Stimulated activated CD8-positive, alpha-beta memory T cell treated with anti-CD3 and anti-CD28 coated beads, Interleukin-2, amount 100 ng/mL, for 1 hour (primary cell): ENCODE results near the gene CREB3L1.

ENCODE experiments used
- DNase-seq, 2 donors: peaks; one replicate each; pipeline ENCODE4 v3.0.0-alpha.2; 2020; ENCODE audit warnings: low read depth in 2 of 2

The CREB3L1 gene

DNA sequence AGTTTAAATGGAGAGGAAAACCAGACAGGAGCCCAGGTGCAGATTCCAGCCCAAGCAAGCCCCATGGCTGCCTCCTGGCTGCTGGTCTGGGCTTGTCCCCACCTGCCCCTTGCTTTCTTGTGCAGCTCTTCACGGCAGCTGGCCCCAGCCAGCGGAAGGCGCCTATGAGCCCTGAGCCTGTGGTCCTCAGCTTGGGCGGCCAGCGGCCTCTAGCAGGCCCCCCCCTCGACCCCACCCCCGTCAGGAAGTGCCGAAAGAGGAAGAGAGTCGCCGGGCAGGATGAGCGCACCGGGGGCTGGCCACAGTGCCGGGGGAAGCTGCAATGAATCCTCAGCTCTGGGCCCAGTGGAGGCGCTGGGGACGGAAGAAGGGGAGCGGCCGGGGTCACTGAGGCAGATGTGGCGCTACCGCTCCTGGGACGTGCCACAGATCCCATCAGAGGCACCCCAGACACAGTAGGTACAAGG, 67.7 kb downstream of the CREB3L1 start:
- no peak for DNase-seq

DNA sequence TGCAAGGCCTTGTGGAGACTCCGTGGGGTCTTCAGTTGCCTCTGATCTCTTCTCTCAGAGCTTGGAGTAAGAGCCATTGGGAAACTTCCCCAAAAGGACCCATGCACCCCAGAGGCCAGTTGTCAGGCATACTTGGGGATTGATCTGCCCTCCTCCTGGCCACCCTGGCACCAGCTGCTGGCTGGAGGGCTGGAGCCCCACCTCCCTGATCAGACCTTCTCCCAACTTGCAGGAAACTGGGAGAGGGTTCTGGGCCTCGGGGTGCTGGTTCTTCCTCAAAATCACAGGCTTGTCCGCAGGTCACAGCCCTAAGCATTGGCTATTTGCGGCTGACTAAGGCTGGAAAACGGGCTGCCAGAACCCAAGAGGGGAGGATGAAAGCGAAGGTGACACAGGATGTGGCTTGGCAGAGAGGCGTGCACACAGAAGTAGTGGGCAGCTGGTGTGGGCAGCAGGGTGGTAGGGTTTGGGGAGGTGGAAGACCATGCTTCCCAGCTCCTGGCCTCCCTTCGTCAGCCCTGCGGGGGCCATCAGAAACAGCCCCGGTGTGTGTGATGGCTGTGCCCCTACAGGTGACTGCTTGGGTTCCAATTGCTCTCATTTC, 68.5 kb downstream of the CREB3L1 start:
- no peak for DNase-seq

DNA sequence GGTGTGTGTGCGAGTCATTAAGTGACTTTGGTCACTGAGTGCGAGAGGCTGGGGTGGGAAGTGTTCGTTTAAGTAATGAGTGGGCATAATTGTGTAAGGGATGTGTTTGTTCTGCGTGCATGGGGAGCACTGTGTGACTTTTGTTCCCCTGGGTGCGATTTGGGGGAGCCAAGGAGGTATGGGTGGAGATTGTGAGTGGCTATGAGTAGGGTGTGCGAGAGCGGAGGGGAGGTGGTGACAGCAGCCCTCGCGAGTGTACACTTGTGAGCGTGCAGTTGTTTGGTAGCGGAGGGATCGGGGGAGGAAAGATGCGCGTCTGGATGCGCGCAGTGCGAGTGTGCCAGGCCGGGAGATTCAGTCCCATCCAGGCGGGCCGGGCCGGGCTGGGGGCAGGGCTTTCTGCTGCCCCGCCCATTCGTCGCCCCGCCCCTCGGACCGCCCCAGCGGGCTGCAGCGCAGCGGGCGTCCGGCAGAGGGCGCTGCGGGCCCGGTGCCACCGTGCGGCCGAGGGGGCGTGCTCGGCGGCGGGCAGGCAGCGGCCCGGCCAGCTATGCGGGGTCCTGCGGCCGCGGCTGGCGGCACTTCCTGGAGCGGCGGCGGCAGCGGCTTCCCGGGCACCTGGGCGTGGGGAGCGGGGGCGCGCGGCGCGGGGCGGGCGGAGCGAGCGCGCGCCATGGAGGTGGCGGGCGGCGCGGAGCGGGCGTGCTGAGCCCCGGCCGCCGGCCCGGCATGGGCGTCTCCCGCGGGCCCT, 69.6 kb downstream of the CREB3L1 start, which contains the start of gene DGKZ:
TSS of gene DGKZ (plus strand) at position 578 of the 751 bp plus-strand sequence. CDS start 197 bp downstream, outside the sequence.
- DNase-seq: peak; percentile 77 to 80

DNA sequence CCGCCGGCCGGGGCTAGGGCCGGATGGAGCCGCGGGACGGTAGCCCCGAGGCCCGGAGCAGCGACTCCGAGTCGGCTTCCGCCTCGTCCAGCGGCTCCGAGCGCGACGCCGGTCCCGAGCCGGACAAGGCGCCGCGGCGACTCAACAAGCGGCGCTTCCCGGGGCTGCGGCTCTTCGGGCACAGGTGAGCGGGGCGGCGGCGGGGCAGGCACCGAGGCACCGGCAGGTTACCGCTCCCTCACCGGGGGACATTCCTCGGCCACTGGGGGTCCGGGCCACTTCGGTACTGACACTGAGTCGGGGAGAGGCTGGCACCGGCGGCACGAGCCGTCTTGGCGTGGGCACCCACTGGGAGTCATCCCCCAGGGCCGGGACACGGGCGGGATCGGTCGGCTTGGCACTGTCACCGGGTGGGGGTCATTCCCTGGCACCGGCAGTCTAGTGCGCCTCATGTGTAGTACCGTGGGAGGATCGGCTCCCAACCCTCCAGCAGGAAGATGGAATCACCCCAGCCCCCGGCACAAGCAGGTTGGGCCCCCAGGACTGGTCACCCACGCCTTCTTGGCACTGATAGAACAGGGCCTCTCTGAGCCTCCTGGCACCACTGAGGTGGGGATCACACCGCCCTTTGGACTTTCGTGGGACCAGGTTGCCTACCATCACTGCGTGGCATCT, 70.3 kb downstream of the CREB3L1 start:
- DNase-seq: no peak

DNA sequence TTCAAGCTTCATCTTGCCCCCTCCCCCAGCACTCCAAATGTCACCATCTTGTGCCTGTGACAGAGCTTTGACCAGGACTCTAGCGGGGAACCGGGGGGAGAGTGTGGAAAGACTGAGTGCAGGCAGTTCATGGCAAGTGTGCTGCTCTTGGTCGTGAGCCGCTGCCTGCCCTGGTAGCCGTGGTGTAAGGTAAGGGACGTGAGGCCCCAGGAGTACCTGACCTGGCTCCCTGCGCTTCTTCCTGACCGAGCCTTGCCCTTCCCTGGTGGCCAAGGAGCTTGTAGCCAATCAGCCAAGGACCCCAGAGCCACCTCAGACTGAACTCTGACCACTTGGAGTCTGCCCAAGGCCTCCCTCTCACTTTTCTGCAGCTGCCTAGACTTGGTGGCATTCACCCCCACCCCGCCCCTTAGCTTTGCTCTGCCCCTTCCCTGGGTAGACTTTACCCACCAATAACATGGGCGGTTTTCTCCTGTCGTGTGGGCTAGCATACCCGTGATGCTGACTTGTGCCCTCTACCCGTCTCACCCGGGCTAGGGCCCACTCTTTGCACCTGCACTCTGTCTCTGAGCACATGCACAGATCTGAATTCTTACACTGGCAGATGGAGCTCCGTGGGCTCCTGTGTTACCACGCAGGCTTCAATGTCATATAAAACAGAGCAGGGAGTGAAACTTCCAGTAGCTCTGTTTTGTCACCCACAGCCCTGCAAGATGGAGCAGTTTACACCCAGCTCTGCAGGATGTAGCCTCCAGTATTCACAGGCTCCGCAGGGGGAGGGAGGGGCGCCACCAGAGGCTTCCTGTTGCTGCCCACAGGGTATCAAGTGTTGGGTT, 71.3 kb downstream of the CREB3L1 start:
- DNase-seq: no peak

DNA sequence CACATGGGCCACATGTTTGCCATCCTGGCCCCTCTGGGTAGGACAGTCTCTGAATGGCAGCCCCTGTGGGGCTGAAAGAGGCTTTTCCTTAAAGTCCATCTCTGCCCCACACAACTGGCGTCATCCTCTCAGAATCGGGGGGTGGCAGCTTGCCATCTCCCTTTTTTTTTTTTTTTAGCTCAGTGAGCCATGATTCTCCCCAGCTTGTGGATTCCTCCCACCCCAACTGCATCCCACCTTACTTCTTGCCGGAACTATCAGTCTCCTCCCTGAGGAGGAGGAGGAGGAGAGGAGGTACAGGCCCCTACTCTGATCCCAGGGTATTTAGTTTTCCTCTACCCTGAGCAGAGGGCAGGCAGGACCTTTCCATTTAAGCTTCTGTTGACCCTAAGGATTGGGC, 73.2 kb downstream of the CREB3L1 start:
- no peak for DNase-seq

DNA sequence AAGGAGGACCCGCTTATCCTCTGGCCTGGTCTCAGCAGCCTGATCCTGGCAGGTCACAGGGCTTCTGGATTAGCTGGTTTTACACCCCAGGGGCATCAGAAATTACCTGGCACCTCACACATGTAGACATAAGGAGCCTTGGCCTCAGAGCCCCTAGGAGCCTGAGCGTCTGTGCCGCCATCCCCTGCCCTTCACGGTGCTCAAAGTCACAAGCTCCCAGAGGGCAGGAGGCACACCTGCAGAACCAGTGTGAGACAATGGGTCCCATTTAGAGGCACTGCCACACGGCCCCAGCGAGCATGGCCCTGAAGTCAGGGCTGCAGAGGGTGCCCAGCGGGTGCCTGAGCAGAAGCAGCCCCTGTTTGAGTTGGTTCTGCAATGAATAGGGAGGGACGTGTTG, 73.7 kb downstream of the CREB3L1 start:
- no peak for DNase-seq

DNA sequence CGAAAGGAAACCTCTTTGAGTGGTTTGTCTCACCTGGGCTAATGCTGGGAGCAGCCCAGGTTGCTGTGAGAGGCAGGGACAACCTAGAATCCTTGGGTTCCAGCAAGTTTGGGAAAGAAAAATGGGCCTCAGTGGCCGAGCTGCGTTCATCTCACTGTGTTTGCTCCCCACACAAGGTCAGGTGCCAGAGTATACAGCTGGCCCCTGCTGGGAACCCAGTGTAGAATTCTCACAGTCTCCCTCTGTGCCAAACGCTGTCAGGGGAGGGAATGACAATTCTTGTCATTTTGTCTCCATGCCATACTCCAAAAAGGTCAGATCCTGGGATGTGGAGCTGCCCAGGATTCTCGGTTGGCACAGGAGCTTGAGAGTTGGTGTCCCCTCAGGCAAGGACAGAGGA, 74.1 kb downstream of the CREB3L1 start:
- DNase-seq: no peak

DNA sequence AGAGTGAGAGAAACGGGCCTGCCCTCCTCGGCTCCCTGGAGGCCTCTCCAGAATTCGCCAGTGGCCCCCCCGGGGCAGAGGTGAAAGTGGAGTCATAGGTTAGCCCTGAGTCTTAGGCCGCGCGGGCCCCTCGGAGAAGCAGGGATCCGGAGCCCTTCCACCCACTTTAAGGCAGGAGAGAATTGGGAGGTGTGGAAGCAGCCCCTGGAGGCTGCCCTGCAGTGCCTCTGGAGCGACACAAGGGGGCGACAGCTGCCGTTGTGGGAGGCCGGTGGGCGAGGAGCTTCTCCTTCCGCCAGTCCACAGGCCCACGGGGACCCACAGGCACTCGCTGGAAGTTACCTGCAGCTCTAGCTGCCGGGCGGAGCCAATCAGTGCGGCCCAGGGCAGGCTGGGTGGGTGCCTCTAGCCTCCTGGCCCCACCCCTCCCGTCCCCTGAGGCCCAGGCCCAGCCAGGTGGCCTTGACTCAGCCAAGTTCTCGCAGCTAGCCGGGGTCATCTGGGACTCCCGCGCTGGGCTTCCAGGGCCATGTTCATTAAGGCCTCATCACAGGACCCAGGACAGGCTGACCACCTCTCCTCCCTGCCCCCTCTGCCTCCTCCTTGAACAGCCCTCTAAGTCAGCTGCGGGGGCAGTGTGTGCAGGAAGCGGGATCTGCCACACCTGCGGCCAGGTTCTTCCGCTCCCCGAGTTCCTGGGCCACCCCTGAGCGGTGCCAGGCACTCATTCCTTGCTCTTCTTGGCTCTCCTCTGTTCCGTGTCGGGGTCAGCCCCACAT, 74.8 kb downstream of the CREB3L1 start:
- DNase-seq: peak; percentile 59

DNA sequence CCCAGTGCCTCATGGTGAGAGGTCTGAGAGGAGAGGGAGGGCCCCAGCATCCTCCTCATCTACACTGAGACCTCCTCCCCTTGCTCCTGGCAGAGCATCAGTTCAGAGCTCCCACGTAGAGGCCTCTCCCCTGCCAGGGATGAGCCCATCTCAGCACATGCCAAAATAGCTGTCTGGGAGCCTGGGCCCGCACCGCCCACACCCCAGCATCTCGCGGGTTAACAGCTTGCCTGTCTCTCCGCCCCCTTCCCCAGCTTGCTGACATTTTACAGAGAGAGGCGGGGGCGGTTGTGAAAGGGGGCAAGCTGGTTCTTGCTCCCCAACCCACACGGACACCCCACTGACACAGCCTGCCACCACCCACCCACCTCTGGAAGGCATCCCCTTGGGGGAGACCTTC, 76.2 kb downstream of the CREB3L1 start:
- no peak for DNase-seq

DNA sequence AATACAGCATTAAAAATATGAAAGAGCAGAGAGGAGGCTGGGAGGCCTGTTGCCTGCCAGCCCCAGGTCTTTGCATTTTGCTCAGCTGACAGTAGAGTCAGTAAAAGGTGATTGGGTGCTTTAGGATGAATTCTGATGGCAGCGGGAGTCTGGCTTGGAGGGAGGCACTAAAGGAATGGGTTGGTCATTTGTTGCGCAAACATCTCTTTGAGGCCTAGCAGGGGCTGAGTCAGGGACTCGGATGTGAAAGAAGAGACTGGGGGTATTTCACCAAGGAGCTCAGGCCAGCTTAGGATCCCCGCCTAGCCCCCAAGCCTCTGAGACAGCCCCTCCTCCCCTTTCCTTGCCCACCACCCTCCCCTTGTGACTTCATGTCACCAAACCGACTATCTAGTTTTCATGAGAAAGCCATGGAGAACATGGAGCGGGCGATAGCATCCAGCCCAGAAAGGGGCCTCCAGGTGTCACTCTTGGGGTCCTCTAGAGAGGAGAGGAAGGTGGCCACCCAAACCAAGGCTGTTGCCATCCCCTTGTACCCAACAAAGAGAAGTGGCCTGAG, 79.5 kb downstream of the CREB3L1 start:
- DNase-seq: no peak

DNA sequence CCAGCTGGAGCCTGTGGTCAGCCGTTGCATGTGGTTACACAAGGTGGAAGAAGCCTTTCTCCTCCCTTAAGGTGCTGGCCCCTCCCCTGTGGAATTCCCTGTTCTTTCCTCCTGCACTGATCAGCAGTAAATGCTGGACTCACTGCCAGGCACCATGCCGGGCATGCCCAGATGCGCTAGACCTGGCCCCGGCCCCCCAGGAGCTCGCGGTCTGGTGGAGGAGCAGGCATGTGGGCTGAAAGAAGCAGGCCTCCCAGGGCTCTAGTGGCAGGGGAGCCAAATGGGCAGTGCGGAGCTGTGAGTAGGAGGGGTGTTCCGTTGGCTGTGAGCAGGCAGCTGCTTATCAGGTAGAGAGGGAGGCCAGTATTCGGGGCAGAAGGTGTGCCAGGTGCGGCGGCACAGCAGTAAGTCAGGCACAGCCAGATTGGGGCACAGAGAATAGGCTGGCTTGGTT, 80.0 kb downstream of the CREB3L1 start:
- no peak for DNase-seq

DNA sequence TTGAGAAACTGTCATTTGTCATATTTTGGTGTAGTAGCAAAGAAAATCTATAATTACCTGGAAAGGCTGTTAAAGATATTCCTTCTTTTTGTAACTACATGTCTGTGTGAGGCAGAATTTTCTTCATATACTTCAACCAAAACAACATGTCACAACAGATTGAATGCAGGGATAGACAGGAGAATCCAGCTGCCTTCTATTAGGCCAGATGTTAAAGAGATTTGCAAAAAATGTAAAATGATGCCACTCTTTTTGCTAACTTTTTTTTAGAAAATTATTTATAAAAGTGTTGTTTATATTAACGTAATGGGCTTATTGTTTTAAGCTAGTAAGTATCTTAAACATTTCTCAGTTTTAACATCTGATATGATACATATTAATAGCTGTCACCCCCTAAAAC, 82.5 kb downstream of the CREB3L1 start:
- no peak for DNase-seq

DNA sequence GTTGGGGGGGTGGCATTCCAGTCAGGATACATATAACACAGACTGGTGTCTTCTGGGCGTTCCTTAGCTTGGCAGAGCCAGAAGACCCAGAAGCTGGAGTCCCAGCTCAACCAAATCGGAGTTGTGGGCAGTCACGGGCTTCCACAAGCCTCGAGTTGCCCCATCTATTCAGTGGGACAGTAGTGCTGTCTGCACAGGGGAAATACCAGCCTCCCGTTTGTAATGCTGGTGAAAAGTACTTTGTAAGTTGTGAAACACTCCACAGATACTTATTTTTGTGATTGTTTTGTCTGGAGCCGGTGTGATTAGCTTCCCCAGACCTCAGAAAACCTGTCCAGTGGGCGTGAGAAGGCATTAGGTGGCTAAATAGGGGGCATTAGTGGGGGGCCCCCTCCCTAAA, 83.4 kb downstream of the CREB3L1 start:
- no peak for DNase-seq

DNA sequence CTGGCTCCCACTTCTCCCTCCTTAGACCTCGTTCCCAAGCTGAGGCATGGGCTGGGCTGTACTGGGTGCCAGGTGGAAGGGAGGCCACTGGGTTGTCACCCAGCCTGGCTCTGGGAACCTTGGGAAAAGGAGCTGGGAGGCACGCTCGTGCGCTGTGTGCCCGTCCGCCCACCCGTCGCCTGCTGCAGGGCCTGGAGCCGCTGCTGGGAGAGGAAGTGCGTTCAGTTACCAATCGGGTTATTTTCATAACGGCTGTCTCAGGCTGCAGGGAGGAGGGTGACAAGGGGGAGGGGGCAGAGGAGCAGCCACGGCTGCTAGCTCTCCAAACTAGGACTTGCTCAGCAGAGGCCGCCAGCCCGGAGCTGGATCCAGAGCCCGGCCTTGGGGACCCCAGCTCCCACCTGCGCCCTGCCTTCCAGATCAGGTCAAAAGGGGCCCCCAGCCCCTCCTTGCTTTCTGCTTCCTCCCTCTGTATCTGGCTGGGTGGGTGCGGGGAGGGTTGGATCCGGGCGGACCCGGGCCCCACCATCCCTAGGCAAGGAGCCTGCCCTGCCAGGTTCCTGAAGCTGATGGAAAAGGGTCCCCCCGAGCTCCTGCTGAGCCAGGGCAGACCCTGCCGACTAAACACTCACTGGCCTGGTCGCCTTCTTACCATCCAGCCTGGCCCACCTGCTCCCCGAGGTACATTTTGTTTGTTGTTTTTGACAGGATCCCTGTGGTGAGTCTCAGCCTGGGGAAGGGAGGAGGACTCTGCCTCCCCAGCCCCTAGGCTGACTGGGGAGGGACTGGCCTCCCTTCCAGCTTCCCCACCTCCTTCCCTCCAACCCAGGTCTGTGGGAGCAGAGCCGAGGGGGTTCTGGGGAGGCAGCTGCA, 84.1 kb downstream of the CREB3L1 start:
- DNase-seq: no peak

DNA sequence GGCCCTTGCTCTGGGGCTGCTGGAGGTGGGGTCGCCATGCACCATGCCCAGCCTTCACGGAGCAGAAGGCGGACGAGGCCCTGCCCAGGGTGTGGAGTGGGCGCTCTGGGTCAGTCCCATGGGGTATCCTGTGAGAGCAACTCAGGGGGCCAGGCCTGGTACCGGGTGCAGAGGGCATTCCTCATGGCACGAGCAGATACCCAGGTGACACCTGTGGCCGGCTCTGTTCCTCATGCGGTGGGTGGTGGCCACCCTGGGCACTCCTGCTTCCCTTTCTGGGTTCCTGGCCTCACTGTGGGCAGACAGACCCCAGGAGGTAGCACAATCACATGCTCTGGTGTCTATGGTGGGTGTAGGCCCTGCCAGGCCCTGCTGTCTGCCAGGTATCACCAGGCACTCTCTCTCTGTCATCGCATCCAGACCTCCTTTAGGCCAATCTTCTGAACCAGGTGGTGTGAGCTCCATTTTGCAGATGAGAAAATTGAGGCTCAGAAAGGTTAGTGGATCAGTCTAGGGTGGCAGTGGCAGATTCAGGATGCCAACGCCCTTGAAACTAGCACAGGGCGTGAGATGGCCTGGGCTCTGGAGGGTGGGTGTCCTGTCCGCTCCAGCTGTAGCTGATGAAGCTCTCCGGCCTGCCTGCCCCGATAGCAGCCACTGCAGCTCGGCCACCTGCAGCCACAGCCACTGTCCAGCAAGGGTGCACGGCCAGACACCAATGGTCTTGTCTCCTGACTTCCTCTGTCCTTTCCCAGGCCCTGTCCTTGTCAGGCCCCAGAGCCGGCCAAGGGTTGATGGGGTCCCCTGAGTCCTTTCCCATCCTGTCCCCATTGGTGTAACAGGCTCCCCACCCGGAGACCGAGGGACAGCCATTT, 84.9 kb downstream of the CREB3L1 start:
- DNase-seq: no peak

DNA sequence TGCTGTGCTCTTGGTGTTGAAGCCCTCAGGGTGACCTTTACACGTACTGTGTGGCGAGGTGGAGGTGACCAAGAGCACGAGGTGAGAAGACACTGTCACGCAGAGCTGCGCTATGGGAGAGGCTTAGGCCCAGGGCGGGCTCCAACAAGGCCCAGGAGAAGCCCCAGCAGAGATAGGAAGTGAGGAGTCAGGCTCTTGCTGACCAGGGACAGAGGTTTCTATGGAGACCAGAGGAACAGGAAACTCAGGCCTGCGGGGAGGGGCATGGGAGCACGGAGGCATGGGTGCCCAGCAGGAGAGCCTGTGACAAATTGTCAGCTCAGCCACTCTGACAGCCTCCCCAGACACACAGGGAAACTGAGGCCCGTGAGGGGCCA, 85.6 kb downstream of the CREB3L1 start:
- no peak for DNase-seq

DNA sequence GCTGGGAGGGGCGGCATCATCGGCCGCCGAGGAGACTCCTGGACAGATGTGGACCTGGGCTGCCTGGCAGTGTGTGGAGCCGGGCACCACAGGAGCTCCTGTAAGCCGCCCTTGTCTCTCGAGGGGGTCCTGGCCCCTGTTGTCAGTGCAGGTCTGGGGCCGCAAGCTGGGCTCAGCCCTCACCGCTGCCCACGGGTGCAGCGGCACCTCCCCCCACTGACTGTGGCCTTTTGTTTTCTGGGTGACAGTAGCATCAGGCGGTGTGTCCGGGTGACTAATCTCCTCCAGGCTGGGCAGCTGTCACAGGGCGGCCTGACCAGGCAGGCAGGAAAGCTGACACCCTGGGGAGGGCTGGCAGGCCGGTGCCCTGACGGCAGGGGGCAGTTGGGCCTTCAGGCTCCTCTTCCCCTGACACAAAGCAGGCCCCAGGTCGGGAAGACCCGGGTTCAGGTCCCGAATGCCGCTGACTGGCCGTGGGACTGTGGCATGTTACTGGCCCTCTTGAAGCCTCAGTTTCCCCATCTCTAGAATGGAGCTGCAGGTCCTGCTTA, 86.1 kb downstream of the CREB3L1 start:
- no peak for DNase-seq

DNA sequence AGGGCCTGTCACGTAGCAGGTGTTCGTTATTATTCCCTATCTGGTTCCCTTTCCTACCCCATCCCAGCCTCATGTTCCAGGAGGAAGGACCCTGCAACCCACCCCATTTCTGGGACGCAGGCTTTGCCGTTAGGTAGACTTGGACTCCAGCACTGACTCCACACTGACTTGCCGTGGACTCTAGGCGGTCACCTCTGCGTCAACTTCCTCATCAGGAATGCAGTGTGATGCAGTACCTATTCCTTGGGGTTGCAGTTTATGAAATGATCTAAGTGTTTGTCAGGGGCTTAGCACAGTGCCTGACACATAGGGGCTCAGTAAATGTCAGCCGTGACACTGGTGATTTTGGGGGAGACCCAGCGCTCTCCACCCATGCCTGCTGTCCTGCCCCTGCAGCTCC, 86.6 kb downstream of the CREB3L1 start:
- DNase-seq: no peak
